Measurements from ENCODE around the gene TNRC6B.

DNA sequence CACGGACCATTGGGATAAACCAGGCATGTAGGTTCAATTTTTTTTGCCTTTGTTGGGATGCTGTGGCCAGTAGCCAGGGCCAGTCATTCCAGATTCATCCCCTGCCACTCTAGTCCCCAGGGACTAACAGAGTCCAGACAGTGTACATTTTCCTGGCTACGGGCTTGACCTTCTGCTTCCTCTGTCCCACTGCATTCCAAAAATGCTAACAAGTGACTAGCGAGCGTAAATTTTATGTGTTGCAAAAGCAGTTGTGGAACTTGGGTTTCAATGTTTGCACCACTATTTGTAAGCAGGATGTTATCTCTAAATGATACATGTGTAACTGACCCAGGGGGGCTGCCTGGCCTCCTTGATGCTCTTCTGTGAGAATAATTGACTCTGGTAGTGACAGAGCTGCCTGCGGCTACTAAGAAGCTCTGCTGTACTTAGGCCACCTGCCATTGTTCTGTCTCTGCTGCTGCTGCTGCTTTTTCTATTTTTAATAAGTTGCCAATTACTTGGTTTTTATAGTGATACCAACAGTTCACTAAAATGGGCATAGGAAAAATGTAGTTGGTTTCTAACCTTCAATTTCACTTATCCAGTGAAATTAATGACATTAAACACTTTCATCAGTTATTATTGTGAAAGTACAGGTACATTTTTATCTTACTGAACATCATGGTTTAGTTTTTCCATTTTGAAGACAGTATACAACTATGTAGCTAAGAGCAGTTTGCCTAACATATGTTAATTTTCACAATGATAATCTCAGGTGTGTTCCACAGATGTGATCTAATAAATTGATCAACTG lies 26.8 kb downstream of the TNRC6B start:
- TF ChIP-seq EP300 (conservative IDR thresholded peaks at IDR 0.05; ENCODE audit: poor library complexity, severe bottlenecking): no peak
- no peak for TF ChIP-seq RAD21 (conservative IDR thresholded peaks at IDR 0.05)
- TF ChIP-seq TAF1 (IDR thresholded peaks at IDR 0.05; ENCODE audit: low read depth): no peak
- TF ChIP-seq, protein P1, sequence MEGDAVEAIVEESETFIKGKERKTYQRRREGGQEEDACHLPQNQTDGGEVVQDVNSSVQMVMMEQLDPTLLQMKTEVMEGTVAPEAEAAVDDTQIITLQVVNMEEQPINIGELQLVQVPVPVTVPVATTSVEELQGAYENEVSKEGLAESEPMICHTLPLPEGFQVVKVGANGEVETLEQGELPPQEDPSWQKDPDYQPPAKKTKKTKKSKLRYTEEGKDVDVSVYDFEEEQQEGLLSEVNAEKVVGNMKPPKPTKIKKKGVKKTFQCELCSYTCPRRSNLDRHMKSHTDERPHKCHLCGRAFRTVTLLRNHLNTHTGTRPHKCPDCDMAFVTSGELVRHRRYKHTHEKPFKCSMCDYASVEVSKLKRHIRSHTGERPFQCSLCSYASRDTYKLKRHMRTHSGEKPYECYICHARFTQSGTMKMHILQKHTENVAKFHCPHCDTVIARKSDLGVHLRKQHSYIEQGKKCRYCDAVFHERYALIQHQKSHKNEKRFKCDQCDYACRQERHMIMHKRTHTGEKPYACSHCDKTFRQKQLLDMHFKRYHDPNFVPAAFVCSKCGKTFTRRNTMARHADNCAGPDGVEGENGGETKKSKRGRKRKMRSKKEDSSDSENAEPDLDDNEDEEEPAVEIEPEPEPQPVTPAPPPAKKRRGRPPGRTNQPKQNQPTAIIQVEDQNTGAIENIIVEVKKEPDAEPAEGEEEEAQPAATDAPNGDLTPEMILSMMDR (IDR thresholded peaks at IDR 0.05; ENCODE audit: poor library complexity, severe bottlenecking): no peak
- TF ChIP-seq SMC3 (conservative IDR thresholded peaks at IDR 0.05; ENCODE audit: poor library complexity): no peak
- no peak for TF ChIP-seq EZH2 (IDR thresholded peaks at IDR 0.05; ENCODE audit: borderline replicate concordance, insufficient read depth, low read length, poor library complexity, severe bottlenecking)
- TF ChIP-seq, protein P2, sequence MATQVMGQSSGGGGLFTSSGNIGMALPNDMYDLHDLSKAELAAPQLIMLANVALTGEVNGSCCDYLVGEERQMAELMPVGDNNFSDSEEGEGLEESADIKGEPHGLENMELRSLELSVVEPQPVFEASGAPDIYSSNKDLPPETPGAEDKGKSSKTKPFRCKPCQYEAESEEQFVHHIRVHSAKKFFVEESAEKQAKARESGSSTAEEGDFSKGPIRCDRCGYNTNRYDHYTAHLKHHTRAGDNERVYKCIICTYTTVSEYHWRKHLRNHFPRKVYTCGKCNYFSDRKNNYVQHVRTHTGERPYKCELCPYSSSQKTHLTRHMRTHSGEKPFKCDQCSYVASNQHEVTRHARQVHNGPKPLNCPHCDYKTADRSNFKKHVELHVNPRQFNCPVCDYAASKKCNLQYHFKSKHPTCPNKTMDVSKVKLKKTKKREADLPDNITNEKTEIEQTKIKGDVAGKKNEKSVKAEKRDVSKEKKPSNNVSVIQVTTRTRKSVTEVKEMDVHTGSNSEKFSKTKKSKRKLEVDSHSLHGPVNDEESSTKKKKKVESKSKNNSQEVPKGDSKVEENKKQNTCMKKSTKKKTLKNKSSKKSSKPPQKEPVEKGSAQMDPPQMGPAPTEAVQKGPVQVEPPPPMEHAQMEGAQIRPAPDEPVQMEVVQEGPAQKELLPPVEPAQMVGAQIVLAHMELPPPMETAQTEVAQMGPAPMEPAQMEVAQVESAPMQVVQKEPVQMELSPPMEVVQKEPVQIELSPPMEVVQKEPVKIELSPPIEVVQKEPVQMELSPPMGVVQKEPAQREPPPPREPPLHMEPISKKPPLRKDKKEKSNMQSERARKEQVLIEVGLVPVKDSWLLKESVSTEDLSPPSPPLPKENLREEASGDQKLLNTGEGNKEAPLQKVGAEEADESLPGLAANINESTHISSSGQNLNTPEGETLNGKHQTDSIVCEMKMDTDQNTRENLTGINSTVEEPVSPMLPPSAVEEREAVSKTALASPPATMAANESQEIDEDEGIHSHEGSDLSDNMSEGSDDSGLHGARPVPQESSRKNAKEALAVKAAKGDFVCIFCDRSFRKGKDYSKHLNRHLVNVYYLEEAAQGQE (IDR thresholded peaks at IDR 0.05; ENCODE audit: borderline replicate concordance): no peak
- no peak for TF ChIP-seq MXI1 (conservative IDR thresholded peaks at IDR 0.05; ENCODE audit: poor library complexity, severe bottlenecking)
- TF ChIP-seq POLR2AphosphoS5 (IDR thresholded peaks at IDR 0.05): no peak

Measured in neural cell (in vitro differentiated cells).